GM12872 (cell line): Measurements from ENCODE around the gene PATZ1.

Experiments used
- CTCF ChIP-seq: IDR thresholded peaks from 3 replicates; pipeline ENCODE4 v1.5.1; 2011; ENCODE audit warnings: low read depth, mild to moderate bottlenecking, low read length, moderate library complexity; ENCODE audit not compliant: insufficient read depth

Gene PATZ1

GRCh38 chr22:31341386-31342088 lies 4.6 kb downstream of the PATZ1 start:
- no peak for TF ChIP-seq CTCF

GRCh38 chr22:31340765-31341247 lies 5.3 kb downstream of the PATZ1 start:
- no peak for TF ChIP-seq CTCF

- TF ChIP-seq CTCF, result no peak
Measured at GRCh38 chr22:31340360-31340759, 5.8 kb downstream of the PATZ1 start.

- TF ChIP-seq CTCF, result no peak
Measured at GRCh38 chr22:31339148-31339832, 6.9 kb downstream of the PATZ1 start.

- TF ChIP-seq CTCF, result no peak
Measured at GRCh38 chr22:31337178-31337577, 9.0 kb downstream of the PATZ1 start.

GRCh38 chr22:31334329-31334728 lies 11.8 kb downstream of the PATZ1 start:
- no peak for TF ChIP-seq CTCF

GRCh38 chr22:31333641-31334040 lies 12.5 kb downstream of the PATZ1 start:
- no peak for TF ChIP-seq CTCF
